Erythroblast (primary cell): ENCODE data around the gene PCED1B.
"Not testable (repeated sequence)": the region's sequence is repeated elsewhere in the genome, so short reads cannot be mapped to it uniquely, and the experiment has no call there.

Experiments
- GATA1 ChIP-seq: IDR thresholded peaks from 2 replicates; pipeline ENCODE4 v1.6.1; 2011; ENCODE audit warnings: low read depth, mild to moderate bottlenecking, control low read depth, low read length, moderate library complexity
- POLR2A ChIP-seq: IDR thresholded peaks from 2 replicates; pipeline ENCODE4 v1.6.1; 2011; ENCODE audit warnings: mild to moderate bottlenecking, low read length

- TF ChIP-seq POLR2A, GATA1: not testable (repeated sequence)
These were observed 90.9 kb downstream of the PCED1B start for GRCh38 chr12:47170281-47170680.
